Stimulated activated CD4-positive, alpha-beta T cell treated with anti-CD3 and anti-CD28 coated beads, Interleukin-15, amount 100 ng/mL, for 1 hour (primary cell): ENCODE results near the gene DSCAM.
"Not testable (repeated sequence)": the region's sequence is repeated elsewhere in the genome, so short reads cannot be mapped to it uniquely, and the experiment has no call there.

Experiments used
- DNase-seq, 2 donors: peaks; one replicate each; pipeline ENCODE4 v3.0.0-alpha.2; 2020; ENCODE audit warnings: low read depth in 1 of 2, low spot score in 1 of 2

DSCAM gene, protein sequence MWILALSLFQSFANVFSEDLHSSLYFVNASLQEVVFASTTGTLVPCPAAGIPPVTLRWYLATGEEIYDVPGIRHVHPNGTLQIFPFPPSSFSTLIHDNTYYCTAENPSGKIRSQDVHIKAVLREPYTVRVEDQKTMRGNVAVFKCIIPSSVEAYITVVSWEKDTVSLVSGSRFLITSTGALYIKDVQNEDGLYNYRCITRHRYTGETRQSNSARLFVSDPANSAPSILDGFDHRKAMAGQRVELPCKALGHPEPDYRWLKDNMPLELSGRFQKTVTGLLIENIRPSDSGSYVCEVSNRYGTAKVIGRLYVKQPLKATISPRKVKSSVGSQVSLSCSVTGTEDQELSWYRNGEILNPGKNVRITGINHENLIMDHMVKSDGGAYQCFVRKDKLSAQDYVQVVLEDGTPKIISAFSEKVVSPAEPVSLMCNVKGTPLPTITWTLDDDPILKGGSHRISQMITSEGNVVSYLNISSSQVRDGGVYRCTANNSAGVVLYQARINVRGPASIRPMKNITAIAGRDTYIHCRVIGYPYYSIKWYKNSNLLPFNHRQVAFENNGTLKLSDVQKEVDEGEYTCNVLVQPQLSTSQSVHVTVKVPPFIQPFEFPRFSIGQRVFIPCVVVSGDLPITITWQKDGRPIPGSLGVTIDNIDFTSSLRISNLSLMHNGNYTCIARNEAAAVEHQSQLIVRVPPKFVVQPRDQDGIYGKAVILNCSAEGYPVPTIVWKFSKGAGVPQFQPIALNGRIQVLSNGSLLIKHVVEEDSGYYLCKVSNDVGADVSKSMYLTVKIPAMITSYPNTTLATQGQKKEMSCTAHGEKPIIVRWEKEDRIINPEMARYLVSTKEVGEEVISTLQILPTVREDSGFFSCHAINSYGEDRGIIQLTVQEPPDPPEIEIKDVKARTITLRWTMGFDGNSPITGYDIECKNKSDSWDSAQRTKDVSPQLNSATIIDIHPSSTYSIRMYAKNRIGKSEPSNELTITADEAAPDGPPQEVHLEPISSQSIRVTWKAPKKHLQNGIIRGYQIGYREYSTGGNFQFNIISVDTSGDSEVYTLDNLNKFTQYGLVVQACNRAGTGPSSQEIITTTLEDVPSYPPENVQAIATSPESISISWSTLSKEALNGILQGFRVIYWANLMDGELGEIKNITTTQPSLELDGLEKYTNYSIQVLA (N-terminal part only)

DNA sequence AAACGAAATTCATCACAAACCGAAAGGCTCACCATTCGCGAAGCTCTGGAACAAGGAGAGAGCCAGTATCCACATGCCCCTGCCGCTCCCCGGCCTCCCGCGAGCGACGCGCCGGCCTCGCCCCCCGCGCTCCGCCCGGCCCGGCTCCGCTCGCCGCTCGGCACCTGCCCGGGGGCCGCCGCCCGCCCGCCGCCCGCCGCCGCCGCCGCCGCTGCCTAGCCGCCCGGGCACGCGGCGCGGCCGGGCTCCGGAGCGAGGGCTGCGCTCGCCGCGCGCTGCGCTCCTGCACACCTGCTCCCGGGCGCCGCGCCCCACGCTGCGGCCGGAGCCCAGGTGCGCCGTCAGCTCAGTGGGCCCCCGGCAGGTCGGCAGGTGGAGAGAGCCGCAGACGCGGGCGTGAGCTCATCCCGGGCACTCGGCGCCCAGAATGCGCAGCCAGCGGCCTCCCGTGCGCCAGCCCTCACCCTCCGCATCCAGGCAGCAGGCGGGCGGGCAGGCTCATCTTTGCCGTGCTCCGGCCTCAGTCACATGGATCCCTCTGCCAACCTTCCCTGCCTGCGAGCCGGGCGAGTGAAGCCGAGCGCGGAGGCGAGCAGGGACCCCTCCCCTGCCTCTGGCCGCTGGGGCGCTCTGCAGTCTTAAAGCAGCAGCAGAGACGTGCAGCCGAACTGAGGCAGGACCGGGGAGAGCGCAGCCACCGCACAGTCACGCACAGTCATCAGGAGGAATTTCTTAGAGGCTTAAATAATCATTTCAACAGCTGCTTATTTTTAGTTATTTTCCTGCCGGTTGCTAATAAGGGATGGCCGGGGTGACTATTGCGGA is at the start of gene DSCAM:
DSCAM (minus strand) TSS at position 572 of the 825 bp plus-strand sequence; CDS start at position 75, 497 bp downstream.
- no peak for DNase-seq

DNA sequence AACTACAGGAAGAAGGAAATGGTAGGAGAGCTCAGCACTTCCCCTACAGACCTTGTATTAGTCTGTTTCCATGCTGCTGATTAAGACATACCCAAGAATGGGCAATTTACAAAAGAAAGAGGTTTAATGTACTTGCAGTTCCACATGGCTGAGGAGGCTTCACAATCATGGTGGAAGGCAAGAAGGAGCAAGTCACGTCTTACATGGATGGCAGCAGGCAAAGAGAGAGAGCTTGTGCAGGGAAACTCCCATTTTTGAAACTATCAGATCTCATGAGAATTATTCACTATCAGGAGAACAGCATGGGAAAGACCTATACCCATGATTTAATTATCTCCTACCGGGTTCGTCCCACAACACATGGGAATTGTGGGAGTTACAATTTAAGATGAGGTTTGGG is 48.7 kb upstream of the DSCAM start:
- DNase-seq, result not testable (repeated sequence)

DNA sequence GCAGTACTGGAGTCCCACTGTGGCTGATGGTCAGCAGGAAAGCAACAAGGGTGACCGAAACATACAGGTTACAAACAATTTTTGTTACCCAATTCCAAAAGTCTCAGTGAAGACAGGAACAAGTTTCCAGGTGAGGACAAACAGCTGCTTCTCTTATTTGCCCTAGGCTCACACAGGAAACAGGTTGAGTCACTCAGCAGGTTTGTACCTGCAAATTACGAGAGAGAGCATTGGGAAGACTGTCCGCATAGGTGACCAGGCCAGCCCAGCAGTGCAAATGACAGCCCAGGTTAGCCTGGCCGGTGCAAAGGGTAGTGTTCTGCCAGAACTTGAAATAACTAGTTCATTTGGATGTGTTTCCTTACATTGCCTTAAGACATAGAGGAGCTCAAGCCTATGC is 40.0 kb upstream of the DSCAM start:
- DNase-seq, result no peak

- no peak for DNase-seq
These were observed 39.0 kb upstream of the DSCAM start for GRCh38 chr21:40886006-40886405.

GRCh38 chr21:40882192-40882915 is 35.4 kb upstream of the DSCAM start:
- no peak for DNase-seq

GRCh38 chr21:40881767-40882166 is 34.8 kb upstream of the DSCAM start:
- DNase-seq, result no peak

- DNase-seq, result no peak
These were observed 24.1 kb upstream of the DSCAM start for GRCh38 chr21:40871099-40871498.

DNA sequence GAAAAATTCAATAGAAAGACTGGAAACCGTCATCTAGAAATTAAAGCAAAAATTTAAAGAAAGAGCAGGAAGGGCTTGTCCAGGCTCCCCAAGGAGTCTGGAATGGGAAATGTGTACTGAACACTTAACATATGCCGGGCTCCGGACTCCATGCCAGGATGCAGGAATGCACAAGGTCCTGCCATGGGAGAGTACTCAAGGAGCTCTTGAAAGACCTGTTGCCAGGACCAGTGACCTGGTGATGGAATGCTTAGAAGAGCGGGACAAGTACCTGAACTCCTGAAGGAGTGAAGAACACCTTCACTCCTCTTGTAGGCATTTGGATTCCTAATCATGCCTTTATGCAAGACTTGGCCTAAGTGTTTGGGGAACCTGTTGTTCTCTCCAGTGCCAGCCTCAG is 16.9 kb upstream of the DSCAM start:
- no peak for DNase-seq

DNA sequence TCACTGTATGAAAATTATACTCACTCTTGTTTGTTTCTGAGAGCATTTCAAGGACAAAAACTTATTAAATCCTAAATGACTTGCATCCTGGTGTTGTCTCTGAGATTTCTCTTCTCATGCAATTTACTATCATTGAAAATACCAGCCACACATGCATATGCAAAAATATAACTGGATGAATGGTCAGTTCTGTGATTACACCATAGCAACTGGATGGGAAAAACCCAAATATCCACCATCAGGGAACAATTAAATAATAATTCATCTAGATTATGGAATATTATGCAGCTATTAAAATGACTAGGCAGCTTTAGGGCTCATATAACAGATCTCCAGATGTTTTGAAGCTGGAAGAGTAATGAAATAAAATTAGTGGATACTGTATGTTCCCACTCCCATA is 11.6 kb upstream of the DSCAM start:
- no peak for DNase-seq

DNA sequence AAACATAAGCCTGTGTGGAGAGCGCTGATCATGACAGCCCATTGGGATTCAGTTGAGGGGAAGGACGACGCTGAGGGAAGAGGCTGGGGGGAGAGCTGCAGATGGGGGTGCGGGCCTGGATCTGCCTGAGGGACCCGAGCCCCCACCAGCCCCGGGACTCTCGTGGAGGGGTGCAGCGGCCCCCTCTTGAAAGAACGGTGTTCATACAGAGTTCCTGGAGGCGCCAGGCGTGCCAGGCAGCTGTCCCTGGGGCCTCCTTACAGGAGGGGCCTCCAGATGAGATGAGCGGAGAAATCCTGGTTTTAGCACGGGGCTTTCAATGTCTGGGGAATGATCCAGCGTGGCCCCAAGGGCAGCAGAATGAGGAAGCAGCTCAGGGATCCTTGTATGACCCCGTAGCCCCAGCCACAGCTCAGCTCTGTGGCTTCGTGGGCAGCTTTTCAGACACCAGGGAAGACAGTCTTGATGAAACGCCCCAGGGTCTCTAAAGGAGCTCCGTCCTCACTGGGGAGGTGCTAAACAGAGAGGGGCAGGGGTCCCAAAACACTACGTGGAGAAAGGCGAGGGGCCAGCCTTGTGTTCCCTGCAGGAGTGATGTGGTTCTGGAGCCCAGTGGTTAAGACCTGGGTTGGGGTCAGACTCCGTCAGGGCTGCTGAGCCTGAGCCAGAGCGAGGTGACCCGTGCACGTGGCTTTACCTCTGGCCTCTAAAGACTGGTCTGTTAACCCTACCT is 7.2 kb upstream of the DSCAM start:
- DNase-seq, result no peak

- DNase-seq, result no peak
These were observed 5.6 kb upstream of the DSCAM start for GRCh38 chr21:40852563-40852962.

GRCh38 chr21:40851749-40852148 is 4.8 kb upstream of the DSCAM start:
- no peak for DNase-seq

DNA sequence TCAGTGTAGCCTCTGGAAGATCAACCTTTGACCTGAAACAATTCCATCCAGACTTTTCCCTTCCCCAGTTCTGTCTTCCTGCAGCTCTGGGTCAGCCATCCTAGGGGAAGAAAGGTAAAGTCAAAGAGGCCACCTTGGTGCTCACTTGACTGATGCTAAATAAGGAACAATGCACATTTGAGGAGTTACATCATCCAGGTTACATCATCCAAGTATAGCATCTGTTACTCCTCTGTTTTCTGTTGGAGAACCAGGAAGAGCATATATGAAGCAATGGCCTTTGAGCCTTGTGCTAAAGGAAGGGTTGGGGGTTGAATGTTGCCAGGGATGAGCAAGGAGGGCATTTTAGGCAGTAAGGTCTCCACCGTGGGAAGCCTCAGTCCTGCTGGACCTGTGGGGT is 3.1 kb upstream of the DSCAM start:
- no peak for DNase-seq

DNA sequence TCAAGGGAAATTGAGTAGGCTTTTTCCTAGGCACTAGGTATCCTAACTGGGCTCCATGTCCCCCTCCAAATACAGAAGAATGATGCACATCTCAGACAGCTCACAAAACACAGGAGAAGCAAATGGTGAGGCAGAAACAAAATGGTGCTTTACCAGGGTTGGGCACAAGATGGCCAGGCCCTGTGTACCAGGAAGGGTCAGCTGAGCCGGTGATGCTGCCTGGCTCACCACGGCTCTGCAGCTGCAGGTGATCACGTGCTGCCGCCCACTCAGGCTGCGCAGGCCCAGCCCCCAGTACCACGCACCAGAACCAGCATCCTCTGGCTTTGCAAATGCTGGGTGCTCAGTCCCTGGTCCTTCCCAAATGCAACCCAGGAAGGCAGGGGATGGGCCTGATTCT is 993 bp upstream of the DSCAM start:
- DNase-seq, result no peak

DNA sequence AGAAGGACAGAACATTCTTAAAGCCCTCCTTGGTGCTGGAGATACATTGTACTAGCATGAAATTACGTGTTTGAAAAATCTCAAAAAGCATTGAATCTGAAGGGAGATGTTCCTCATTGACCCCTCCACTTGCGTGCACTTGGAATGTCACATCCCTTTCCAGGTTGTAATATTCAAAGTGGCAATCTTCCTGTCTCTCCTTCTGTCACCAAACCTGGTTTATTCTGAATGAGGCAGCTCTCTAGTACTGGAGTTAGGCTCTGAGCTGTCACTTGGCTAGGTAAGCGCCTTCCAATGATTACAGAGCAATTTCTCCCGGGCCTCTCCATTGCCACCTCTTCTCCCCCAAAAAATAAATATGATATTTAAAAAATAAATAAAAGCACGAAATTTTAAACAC is 855 bp downstream of the DSCAM start:
- no peak for DNase-seq

DNA sequence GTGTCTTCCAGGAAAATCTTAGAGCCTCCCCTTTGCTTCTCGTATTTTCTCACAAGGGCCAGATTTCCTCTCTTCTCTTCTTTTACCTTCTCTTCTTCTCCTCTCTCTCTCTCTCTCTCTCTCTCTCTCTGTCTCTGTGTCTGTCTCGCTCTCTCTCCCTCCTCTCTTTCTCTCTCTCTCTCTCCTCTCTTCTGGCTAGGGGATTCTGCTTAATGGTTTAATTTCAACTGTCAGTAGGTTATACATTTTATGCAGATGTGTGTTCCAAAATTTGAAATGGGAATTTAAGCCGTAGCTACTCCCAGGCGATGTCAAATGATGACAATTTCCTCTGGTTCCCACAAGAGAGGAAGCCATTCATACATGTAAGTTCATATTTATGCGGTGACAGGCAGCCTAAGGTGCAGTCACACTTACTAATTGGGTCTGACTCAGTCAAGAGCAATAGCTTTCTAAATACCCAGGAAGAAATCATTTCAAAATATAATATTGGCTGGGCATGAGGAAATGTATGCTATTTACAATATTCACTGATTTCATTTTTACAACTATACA is 1.4 kb downstream of the DSCAM start:
- no peak for DNase-seq

GRCh38 chr21:40844935-40845334 is 2.0 kb downstream of the DSCAM start:
- no peak for DNase-seq

- no peak for DNase-seq
These were observed 4.8 kb downstream of the DSCAM start for GRCh38 chr21:40842197-40842552.

DNA sequence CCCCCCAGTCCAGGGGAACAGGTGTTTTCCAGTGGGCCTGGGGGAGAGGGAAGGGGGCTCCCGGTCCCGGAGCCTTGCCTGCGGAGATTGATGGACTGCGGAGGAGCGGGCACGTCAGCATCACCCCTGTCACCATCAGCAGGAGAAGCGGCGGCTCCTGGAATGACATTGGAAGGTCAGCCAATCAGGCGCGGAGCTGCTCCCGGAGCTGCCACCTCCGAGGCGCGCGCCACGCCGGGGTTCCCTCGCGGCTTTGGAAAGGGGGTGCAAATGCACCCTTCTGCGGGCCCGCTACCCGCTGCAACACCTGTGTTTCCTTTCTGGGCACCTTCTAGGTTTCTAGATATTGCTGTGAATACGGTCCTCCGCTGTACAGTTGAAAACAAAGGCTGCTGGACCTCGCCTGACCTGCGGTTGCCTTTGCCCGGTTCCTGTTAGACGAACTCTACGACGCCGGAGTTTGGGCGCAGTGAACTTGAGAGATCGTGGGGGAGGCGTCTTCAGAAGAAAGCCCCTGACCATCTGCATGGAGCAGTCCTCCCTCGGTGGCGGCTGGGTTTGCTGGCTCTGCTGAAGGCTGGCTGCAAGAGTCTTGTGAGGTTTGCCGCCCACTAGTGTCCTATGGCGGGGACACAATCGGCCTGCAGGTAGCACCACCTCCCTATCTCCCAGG is 5.3 kb downstream of the DSCAM start:
- DNase-seq, result no peak
